Left ventricle myocardium inferior (tissue), 1 donor: Measurements from ENCODE around the gene ROCK2. TPM values are rescaled to one million over a fixed set of nuclear protein-coding genes. Genes with fewer than 3 reads are reported as not detected.

ENCODE experiments used
- DNase-seq: peaks from one replicate; pipeline ENCODE4 v3.0.0-alpha.2; 2020
- H3K27ac ChIP-seq: fragments of 200-600 bp; replicated peaks from 2 replicates; pipeline ENCODE4 v1.8.0; 2021
- H3K27me3 ChIP-seq: fragments of 200-600 bp; 2 replicates; pipeline ENCODE4 v1.8.0; 2021; ENCODE audit warnings: low read depth
- H3K36me3 ChIP-seq: fragments of 200-600 bp; 2 replicates; pipeline ENCODE4 v1.8.0; 2021
- H3K4me1 ChIP-seq: fragments of 200-600 bp; 2 replicates; pipeline ENCODE4 v1.8.0; 2021
- H3K4me3 ChIP-seq: fragments of 200-600 bp; 2 replicates; pipeline ENCODE4 v1.8.0; 2021; ENCODE audit warnings: mild to moderate bottlenecking, moderate library complexity
- H3K9me3 ChIP-seq: fragments of 200-600 bp; replicated peaks from 2 replicates; pipeline ENCODE4 v1.8.0; 2021
- CTCF ChIP-seq: fragments of 200-600 bp; IDR thresholded peaks from 2 replicates; pipeline ENCODE4 v1.8.0; 2021; ENCODE audit warnings: antibody characterized with exemption, mild to moderate bottlenecking, borderline replicate concordance
- intact Hi-C: fragments of 100-400 bp; cut with micrococcal nuclease; formaldehyde crosslinking; loops from one replicate; pipeline ENCODE4 v1.11.0; 2022
- total RNA-seq: library from RNA; stranded (reverse); fragmentation: NEBNext Ultra II Directional; extraction: Animal tissue kit (Norgen Biotek cat#: 25700); gene quantifications from one replicate; pipeline ENCODE4 v1.2.1, GENCODE V29; 2021
- donor health status: DM: no; HTN: yes; CAD: no; lungs with severe emphysema.

Gene ROCK2
- total RNA-seq, 1 donor from 2014 or later: 30.2 TPM

- DNase-seq: no peak
- no peak for TF ChIP-seq CTCF
- intact Hi-C loops: no loop called here
- H3K4me3 ChIP-seq: no peak overlapping the region
- peaks cover 54% of the 10 kb centered on the region for H3K4me1 ChIP-seq
- H3K27me3 ChIP-seq: no peaks in the 10 kb centered on the region
- peaks cover 21% of the 10 kb centered on the region for H3K36me3 ChIP-seq
- peaks cover 9% of the 10 kb centered on the region for H3K9me3 ChIP-seq
- peak overlapping the region; percentile 59 for H3K27ac ChIP-seq
These were observed 57.7 kb downstream of the ROCK2 start for GRCh38 chr2:11286749-11287148.

- intact Hi-C loops: no loop called here
These were observed 58.1 kb downstream of the ROCK2 start for GRCh38 chr2:11286323-11286722.

GRCh38 chr2:11285499-11285898 lies 58.9 kb downstream of the ROCK2 start:
- TF ChIP-seq CTCF: no peak
- intact Hi-C loops: no loop called here
- Histone ChIP-seq H3K27ac (no peak overlapping the region), H3K4me3 (no peak overlapping the region), H3K4me1 (peaks cover 44% of the 10 kb centered on the region), H3K27me3 (no peaks in the 10 kb centered on the region), H3K36me3 (peaks cover 21% of the 10 kb centered on the region), H3K9me3 (peaks cover 9% of the 10 kb centered on the region)
- no peak for DNase-seq

More at GRCh38 chr2:11286323-11286722, 58.1 kb downstream of the ROCK2 start:
- H3K4me1 ChIP-seq: peaks cover 51% of the 10 kb centered on the region
- H3K4me3 ChIP-seq: no peak overlapping the region
- DNase-seq: no peak
- TF ChIP-seq CTCF: no peak
- peak overlapping the region; percentile 59 for H3K27ac ChIP-seq
- H3K36me3 ChIP-seq: peaks cover 21% of the 10 kb centered on the region
- no peaks in the 10 kb centered on the region for H3K27me3 ChIP-seq
- H3K9me3 ChIP-seq: peaks cover 9% of the 10 kb centered on the region

GRCh38 chr2:11281186-11281585 lies 63.2 kb downstream of the ROCK2 start:
- Histone ChIP-seq H3K27me3 (no peaks in the 10 kb centered on the region), H3K27ac (no peak overlapping the region), H3K9me3 (peaks cover 9% of the 10 kb centered on the region), H3K4me1 (peaks cover 11% of the 10 kb centered on the region), H3K4me3 (no peak overlapping the region), H3K36me3 (peaks cover 34% of the 10 kb centered on the region)
- TF ChIP-seq CTCF: no peak
- DNase-seq: no peak
- intact Hi-C loops: no loop called here

- intact Hi-C loops: no loop called here
These were observed 63.7 kb downstream of the ROCK2 start for GRCh38 chr2:11280713-11281112.

More at GRCh38 chr2:11280713-11281112, 63.7 kb downstream of the ROCK2 start:
- Histone ChIP-seq H3K4me1 (peaks cover 13% of the 10 kb centered on the region), H3K36me3 (peaks cover 33% of the 10 kb centered on the region), H3K9me3 (peaks cover 9% of the 10 kb centered on the region), H3K4me3 (no peak overlapping the region), H3K27me3 (no peaks in the 10 kb centered on the region), H3K27ac (no peak overlapping the region)
- DNase-seq: no peak
- no peak for TF ChIP-seq CTCF
